Stomach smooth muscle (tissue), 2 donors: ENCODE results near the gene TMPRSS4.

Source experiments
- H3K27ac ChIP-seq: one replicate; pipeline ENCODE4 v1.7.0; 2013; ENCODE audit warnings: mild to moderate bottlenecking, low read length, inconsistent platforms
- H3K27me3 ChIP-seq, 2 donors: one replicate each; pipeline ENCODE4 v1.7.0; 2013; ENCODE audit warnings: low read length in 2 of 2; ENCODE audit not compliant: insufficient read depth in 2 of 2, control insufficient read depth in 1 of 2
- H3K36me3 ChIP-seq, 2 donors: one replicate each; pipeline ENCODE4 v1.7.0; 2013; ENCODE audit warnings: low read length in 2 of 2; ENCODE audit not compliant: control insufficient read depth in 2 of 2, insufficient read depth in 2 of 2
- H3K4me1 ChIP-seq: one replicate; pipeline ENCODE4 v1.7.0; 2013; ENCODE audit warnings: low read length; ENCODE audit not compliant: control insufficient read depth, insufficient read depth
- H3K4me3 ChIP-seq, 2 donors: one replicate each; pipeline ENCODE4 v1.7.0; 2013; ENCODE audit warnings: low read length in 2 of 2
- H3K9ac ChIP-seq, 2 donors: one replicate each; pipeline ENCODE4 v1.7.0; 2013; ENCODE audit warnings: low read length in 2 of 2, mild to moderate bottlenecking in 1 of 2
- H3K9me3 ChIP-seq, 2 donors: one replicate each; pipeline ENCODE4 v1.7.0; 2013; ENCODE audit warnings: low read length in 2 of 2; ENCODE audit not compliant: control insufficient read depth in 2 of 2
- donor health status: healthy.
- donor health status: Pancreatic carcinoma.

The TMPRSS4 gene

GRCh38 chr11:118081241-118081958 lies 4.5 kb downstream of the TMPRSS4 start:
- Histone ChIP-seq H3K9ac (no peak overlapping the region), H3K4me3 (no peak overlapping the region), H3K9me3 (no peaks in the 10 kb centered on the region), H3K4me1 (peaks cover 6% of the 10 kb centered on the region), H3K36me3 (no peaks in the 10 kb centered on the region), H3K27ac (no peak overlapping the region), H3K27me3 (peaks cover 0 to 9% of the 10 kb centered on the region in 2 donors)

- Histone ChIP-seq H3K27ac (no peak overlapping the region), H3K27me3 (peaks cover 0 to 12% of the 10 kb centered on the region in 2 donors), H3K9me3 (peaks cover 0 to 8% of the 10 kb centered on the region in 2 donors), H3K4me3 (no peak overlapping the region), H3K9ac (no peak overlapping the region), H3K4me1 (peaks cover 12% of the 10 kb centered on the region), H3K36me3 (no peaks in the 10 kb centered on the region)
These were observed 6.1 kb downstream of the TMPRSS4 start for GRCh38 chr11:118082880-118083552.

DNA sequence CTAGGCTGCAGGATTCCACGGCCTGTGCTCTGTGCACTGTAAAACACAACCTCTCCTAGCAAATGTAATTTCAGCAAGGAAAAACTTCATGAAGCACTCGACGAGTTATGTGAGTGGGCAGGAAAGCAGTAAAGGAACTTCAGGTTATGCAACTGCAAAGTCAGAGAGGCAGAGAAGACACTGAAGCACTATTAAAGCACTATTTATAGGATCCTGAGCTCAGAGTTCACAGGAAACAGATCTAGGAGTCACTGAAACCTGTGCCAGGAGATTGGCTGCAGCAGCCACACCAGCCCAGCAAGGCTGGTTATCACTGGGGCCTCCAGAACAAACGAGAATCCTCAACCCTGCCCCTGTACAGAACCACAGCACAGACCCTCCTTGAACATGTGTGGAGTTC lies 7.4 kb downstream of the TMPRSS4 start:
- Histone ChIP-seq H3K36me3 (no peaks in the 10 kb centered on the region), H3K27me3 (peaks cover 0 to 14% of the 10 kb centered on the region in 2 donors), H3K27ac (no peak overlapping the region), H3K9me3 (peaks cover 0 to 9% of the 10 kb centered on the region in 2 donors), H3K4me1 (peaks cover 12% of the 10 kb centered on the region), H3K9ac (no peak overlapping the region), H3K4me3 (no peak overlapping the region)

- Histone ChIP-seq H3K4me1 (peaks cover 12% of the 10 kb centered on the region), H3K27me3 (peaks cover 0 to 14% of the 10 kb centered on the region in 2 donors), H3K27ac (no peak overlapping the region), H3K36me3 (no peaks in the 10 kb centered on the region), H3K4me3 (no peak overlapping the region), H3K9me3 (peaks cover 0 to 9% of the 10 kb centered on the region in 2 donors), H3K9ac (no peak overlapping the region)
These were observed 7.8 kb downstream of the TMPRSS4 start for GRCh38 chr11:118084656-118085055.

DNA sequence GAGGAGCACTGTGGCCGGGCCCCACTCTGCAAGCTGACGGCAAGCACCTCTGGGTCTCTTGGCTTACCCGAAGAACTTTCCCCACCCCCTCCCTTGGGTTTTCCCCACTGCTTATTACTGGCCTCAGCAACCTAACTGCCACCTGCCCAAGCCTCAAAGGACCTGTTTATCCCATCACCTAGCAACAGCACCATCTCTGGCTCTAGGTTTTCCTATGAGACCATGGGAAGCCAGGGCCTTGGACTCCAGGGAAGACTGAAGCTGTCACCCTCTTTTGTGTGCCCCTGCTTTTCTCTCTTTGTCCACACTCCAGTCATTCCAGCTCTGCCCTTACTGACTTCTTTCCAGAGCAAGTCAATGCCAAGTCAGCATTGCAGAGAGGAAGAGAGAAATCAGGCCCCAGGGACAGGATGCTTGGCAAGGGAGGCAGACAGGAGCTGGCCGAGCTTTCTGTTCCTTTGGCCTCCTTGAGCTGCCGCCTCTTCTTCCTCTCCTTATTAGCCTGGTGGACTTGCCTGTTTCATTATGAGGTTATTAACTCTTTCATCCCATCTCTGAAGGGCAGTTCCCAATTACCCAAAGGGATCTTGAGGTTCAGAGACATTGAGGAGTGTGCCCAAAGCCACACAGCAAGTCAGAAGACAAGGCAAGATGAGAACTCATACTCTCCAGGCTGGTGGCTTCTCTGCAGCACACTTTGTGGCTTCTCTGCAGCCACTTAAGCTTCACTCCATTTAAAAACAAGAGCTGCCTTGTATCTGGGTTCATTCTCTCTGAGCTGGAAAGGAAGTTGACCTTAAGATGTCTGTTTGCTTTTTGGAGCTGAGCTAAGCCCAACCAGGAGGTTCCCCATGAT lies 10.3 kb downstream of the TMPRSS4 start, which contains the start of gene SMIM35:
Gene SMIM35 (minus strand): TSS at position 51 of the 856 bp plus-strand sequence. CDS start 206 bp downstream, outside the sequence.
- H3K4me3 ChIP-seq = no peak within 1 kb of the TSS
- no peak within 1 kb of the TSS for H3K27ac ChIP-seq
- H3K9me3 ChIP-seq = peaks cover 0 to 9% of the 10 kb centered on the region in 2 donors
- H3K4me1 ChIP-seq = peaks cover 12% of the 10 kb centered on the region
- H3K36me3 ChIP-seq = no peaks in the 10 kb centered on the region
- no peak within 1 kb of the TSS for H3K9ac ChIP-seq
- H3K27me3 ChIP-seq = peaks cover 4 to 7% of the 10 kb centered on the region in 2 donors

DNA sequence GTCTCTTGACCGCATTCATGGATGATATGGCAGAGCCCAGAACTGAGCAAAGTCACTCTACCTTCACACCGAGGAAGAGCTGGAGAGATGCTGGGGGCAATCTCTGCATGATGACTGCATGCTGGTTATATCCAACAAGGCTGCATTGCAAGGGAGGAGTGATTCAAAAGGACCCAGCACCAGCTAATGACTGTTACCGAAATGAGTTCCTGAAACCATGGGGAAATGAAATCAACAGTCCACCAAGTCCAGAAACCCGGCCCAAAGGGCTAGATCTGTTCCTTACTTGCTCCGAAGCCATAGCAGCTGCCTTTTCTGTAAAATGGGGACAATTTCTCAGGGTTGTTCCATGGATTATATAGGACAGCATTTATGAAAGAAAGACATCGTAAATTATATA lies 11.1 kb downstream of the TMPRSS4 start:
- Histone ChIP-seq H3K27ac (no peak overlapping the region), H3K27me3 (peaks cover 4 to 7% of the 10 kb centered on the region in 2 donors), H3K4me1 (peaks cover 12% of the 10 kb centered on the region), H3K36me3 (no peaks in the 10 kb centered on the region), H3K9ac (no peak overlapping the region), H3K4me3 (no peak overlapping the region), H3K9me3 (peaks cover 0 to 9% of the 10 kb centered on the region in 2 donors)

- Histone ChIP-seq H3K9ac (no peak overlapping the region), H3K27me3 (peaks cover 4 to 7% of the 10 kb centered on the region in 2 donors), H3K36me3 (no peaks in the 10 kb centered on the region), H3K4me1 (peaks cover 12% of the 10 kb centered on the region), H3K4me3 (no peak overlapping the region), H3K9me3 (peaks cover 0 to 9% of the 10 kb centered on the region in 2 donors), H3K27ac (no peak overlapping the region)
These were observed 11.7 kb downstream of the TMPRSS4 start for GRCh38 chr11:118088531-118088930.

DNA sequence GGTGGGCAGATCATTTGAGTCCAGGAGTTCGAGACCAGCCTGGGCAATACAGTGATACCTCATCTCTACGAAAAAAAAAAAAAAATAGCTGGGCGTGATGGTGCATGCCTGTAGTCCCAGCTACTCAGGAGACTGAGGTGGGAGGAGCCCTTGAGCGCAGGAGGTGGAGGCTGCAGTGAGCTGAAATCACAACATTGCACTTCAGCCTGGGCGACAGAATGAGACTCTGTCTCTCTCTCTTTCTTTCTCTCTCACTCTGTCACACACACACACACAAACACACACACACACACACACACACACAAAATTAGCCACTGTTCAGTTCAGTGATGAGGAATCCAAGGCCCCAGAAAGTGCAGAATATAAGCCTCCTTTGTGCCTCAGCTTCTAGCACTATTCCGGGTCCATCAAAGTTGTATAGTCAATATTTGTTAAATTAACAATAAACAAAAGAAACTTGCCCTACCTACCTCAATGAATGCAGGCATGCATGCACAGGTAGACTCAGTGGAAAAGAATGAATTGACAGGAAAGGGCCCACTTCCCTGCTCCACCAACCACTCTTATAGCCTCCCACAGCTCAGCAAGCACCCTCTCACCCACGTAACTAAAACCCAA lies 13.8 kb downstream of the TMPRSS4 start:
- H3K9me3 ChIP-seq = peaks cover 0 to 9% of the 10 kb centered on the region in 2 donors
- no peak overlapping the region for H3K4me3 ChIP-seq
- H3K27ac ChIP-seq = no peak overlapping the region
- H3K9ac ChIP-seq = no peak overlapping the region
- peaks cover 9% of the 10 kb centered on the region for H3K4me1 ChIP-seq
- peaks cover 4 to 7% of the 10 kb centered on the region in 2 donors for H3K27me3 ChIP-seq
- no peaks in the 10 kb centered on the region for H3K36me3 ChIP-seq

- Histone ChIP-seq H3K36me3 (no peaks in the 10 kb centered on the region), H3K27ac (no peak overlapping the region), H3K27me3 (peaks cover 4% of the 10 kb centered on the region in 2 donors), H3K9ac (no peak overlapping the region), H3K4me3 (no peak overlapping the region), H3K9me3 (peaks cover 0 to 9% of the 10 kb centered on the region in 2 donors), H3K4me1 (peaks cover 7% of the 10 kb centered on the region)
These were observed 14.8 kb downstream of the TMPRSS4 start for GRCh38 chr11:118091690-118092089.

DNA sequence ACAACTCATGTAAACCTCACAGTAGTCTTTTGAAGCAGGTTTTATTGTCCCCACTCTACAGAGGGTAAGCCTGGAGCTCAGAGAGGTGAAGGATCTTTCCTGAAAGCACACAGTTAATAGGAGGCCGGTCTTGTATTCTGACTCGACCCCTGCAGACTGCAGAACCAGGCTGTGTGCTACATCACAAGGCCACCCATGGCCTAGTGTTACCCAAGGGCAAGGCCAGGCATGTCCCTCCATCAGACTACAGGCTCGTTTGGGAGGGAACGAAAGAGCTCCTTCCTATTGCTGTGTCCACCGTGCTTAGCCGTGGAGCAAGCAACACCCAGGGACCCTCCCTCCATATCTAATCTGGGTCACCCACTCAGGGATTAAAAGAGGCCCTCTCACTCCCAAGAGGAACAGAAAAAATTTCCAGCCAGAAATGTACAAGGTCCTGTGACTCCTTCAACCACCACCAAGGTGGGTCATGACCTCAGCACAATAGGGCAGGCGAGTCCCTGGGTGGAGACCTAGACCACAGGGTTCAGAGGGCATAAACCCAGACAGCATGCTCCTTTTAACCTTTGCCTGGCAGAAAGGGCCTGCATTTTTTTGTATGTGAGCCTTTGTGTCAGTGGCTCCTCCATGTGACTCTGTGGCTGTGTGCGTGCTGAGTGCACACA lies 16.2 kb downstream of the TMPRSS4 start:
- Histone ChIP-seq H3K4me3 (no peak overlapping the region), H3K27ac (no peak overlapping the region), H3K9me3 (peaks cover 0 to under 1% of the 10 kb centered on the region in 2 donors), H3K9ac (no peak overlapping the region), H3K36me3 (no peaks in the 10 kb centered on the region), H3K4me1 (peaks cover 3% of the 10 kb centered on the region), H3K27me3 (peaks cover 3 to 4% of the 10 kb centered on the region in 2 donors)
